Activated T-helper 1 cell treated with anti-CD3 and anti-CD28 coated beads, Interleukin-2, amount 50 U/mL, for 16 hours (primary cell): ENCODE measurements around the gene ATP6V0E1.

Experiments used
- DNase-seq, 2 donors: peaks; one replicate each; pipeline ENCODE4 v3.0.0-alpha.2; 2020; ENCODE audit warnings: low read depth in 1 of 2, low spot score in 1 of 2

The ATP6V0E1 gene

GRCh38 chr5:172956228-172956627 is 27.3 kb upstream of the ATP6V0E1 start:
- no peak for DNase-seq

GRCh38 chr5:172956936-172957335 is 26.6 kb upstream of the ATP6V0E1 start:
- no peak for DNase-seq

GRCh38 chr5:172957458-172957857 is 26.1 kb upstream of the ATP6V0E1 start:
- no peak for DNase-seq

- peak; percentile 27 to 56 for DNase-seq
Measured at GRCh38 chr5:172958331-172959046, 25.1 kb upstream of the ATP6V0E1 start.

- no peak for DNase-seq
Measured at GRCh38 chr5:172959824-172960799, 23.5 kb upstream of the ATP6V0E1 start.

DNA sequence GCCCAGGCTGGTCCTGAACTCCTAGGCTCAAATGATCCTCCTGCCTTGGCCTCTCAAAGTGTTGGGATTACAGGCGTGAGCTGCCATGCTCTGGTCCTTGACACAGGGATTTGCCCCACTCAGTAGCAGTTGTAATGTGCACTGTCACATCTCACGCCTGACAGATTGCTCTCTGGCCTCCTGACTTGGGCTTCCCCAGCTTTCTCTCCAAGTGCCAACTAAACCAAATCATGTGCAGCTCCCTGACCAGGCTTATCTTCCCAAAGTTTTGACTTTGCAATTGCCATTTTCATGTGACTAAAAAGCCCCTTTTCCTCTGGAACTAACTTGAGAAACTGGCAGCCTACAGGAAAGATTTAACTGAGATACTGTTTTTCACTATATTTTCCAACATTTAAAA is 13.7 kb upstream of the ATP6V0E1 start:
- no peak for DNase-seq

- DNase-seq: no peak
Measured at GRCh38 chr5:172971482-172971881, 12.1 kb upstream of the ATP6V0E1 start.

DNA sequence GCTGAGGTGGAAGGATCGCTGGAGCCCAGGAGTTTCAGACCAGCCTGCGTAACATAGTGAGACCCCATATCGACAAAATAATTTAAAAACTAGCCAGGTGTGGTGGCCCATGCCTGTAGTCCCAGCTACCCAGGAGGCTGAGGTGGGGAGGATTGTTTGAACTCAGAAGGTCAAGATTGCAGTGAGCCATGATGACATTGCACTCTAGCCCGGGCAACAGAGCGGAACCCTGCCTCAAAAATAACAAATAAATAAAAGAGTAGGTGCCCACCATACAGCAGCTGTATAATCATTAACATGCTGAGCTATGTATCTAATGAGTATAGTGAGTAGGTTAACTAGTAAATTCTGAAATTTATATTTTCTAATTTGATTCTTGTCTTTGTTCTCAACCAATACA is 11.0 kb upstream of the ATP6V0E1 start:
- no peak for DNase-seq

DNA sequence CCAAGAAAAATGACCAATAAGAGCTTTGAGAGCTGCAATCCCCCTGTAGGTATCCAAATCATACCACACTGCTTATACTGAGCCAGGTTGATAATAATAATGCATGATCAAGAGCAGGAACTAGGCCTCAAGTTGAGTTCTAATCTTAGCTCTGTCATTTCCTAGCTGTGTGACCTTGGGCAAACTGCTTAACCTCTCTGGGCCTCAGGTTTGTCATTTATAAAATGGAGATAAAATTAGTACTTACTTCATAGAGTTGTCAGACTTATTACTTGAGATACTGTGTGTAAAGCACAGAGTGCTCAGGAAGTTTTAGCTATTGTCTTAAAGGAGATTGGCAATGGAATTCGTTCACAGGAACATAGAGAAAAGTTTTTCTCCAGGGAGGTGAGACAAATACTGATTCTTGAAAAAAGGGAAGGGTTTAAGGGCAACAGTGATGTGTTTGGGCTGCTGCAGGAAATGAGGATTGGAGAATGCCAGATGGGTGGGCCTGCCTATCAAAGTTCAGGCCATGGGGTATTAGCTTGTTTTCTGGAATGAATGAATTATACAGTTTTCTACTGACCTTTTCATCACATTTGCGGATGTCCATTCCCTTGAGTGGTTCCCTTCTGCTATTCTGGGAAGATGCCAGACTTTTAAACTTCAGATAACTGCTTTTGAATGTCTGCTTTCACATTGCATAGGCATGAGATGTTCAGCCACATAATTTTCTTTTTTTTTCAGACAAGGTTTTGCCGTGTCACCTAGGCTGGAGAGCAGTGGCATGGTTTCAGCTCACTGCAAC is 10.2 kb upstream of the ATP6V0E1 start:
- DNase-seq: no peak

- no peak for DNase-seq
Measured at GRCh38 chr5:172973931-172974330, 9.6 kb upstream of the ATP6V0E1 start.

- DNase-seq: no peak
Measured at GRCh38 chr5:172975289-172975688, 8.3 kb upstream of the ATP6V0E1 start.

- DNase-seq: no peak
Measured at GRCh38 chr5:172979778-172980177, 3.8 kb upstream of the ATP6V0E1 start.

GRCh38 chr5:172981931-172982330 is 1.6 kb upstream of the ATP6V0E1 start:
- DNase-seq: no peak

DNA sequence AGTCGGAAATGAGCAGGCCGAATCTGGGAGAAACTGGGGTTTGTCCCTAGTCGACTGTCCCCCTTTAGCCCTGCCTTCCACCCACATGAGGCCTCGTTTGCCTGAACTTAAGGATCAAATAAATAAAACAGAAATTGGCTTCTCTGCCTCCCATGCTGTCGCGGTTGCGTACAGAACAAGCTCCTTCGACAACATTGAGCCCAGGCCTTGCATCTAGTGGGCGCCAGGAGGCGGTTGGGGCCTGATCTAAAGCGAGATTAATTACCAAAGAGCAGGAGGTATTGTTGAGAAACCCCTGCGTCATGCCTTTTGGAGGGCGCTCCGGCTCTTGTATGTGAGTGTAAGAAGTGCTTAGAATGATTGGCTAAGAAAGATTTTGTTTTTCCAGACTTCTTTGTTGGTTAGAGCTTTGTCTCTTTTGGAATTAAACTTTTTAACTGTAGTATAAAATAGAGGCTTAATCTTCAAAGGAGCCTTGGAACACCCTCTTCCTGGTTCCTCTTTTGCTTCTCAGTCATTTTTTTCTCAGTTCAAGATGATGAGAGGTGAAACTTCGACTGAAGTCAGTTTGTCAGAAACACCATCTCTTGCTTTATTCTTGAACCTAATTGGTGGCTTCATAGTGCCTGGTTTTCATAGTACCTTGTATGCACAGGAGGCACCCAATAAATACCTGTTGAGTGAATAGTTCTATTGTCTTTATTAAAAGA is 828 bp downstream of the ATP6V0E1 start:
- DNase-seq: peak; percentile 44 to 58

- DNase-seq: no peak
Measured at GRCh38 chr5:172985596-172985995, 2.0 kb downstream of the ATP6V0E1 start.

DNA sequence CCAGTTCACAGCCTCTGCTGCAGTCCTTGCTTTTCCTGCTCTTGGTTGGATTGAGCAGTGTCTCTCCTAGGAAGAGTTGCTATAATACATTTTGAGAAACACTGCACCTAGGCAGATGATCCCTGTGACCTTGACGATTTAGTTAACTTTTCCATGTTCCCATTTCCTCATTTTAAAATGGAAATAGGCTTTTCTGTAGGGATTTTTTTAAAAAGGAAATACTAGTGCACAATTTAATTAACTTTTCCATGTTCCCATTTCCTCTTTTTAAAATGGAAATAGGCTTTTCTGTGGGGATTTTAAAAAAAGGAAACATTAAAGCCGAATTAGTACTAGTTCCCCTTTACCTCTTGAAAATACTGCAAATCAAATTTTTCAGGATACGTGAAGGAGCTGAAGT is 4.7 kb downstream of the ATP6V0E1 start:
- DNase-seq: no peak

- no peak for DNase-seq
Measured at GRCh38 chr5:172990776-172991175, 7.2 kb downstream of the ATP6V0E1 start.

GRCh38 chr5:172994405-172994804 is 10.8 kb downstream of the ATP6V0E1 start:
- no peak for DNase-seq

GRCh38 chr5:172999372-172999973 is 15.9 kb downstream of the ATP6V0E1 start:
- no peak for DNase-seq

DNA sequence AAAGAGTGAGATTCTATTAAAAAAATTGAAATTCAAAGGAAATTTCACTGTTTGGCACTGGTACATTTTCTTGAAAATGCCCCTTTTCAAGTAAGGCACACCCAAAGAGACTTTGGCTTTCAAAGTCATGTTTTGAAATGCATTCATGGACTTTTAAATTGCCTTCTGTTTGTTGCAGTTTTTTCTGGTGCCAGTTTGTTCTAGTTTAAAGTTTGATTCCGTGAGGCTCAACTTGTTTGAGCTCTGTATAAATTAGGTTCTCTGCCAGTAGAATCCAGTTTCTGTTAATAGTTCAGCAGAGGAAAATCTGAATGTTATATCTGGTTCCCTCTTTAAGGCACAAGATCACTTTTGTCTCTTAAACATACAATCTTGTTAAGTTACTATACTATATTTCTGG is 16.4 kb downstream of the ATP6V0E1 start:
- no peak for DNase-seq
